T-cell (primary cell): ENCODE results near the gene NFRKB. TPM values are rescaled to one million over a fixed set of nuclear protein-coding genes. Genes with fewer than 3 reads are reported as not detected.
A peak's percentile ranks its signal among the peaks of the same experiment; 100 is the strongest.
"Not testable (repeated sequence)": the region's sequence is repeated elsewhere in the genome, so short reads cannot be mapped to it uniquely, and the experiment has no call there.

Experiments
- ATAC-seq, 4 experiments: fragments of 200-7000 bp in 3 of 4; fragments of 150-1000 bp in 1 of 4; cut with Tn5 transposase; replicated peaks in 1 of 4; 1 replicate in 3 of 4; 2 replicates in 1 of 4; pipeline ENCODE4 v1.10.0; 2021; ENCODE audit warnings: moderate library complexity in 3 of 4, mild to moderate bottlenecking in 2 of 4, moderate number of reproducible peaks in 1 of 4
- CTCF ChIA-PET, 2 donors: fragments of 300-600 bp; sonication (Branson Sonifier 250); formaldehyde crosslinking; loops; one replicate each; lab custom pipeline; 2022; ENCODE audit warnings: antibody characterized with exemption in 2 of 2; lab: Charles Lee
- POLR2A ChIA-PET, 2 donors: fragments of 300-600 bp; sonication (Branson Sonifier 250); formaldehyde crosslinking; loops; one replicate each; lab custom pipeline; 2022; ENCODE audit warnings: antibody characterized with exemption in 2 of 2; lab: Charles Lee
- DNase-seq, 35 experiments: peaks; one replicate each; pipeline versions ENCODE4 v3.0.0 to v3.0.0-alpha.2; 2013 to 2023
- H3K27ac ChIP-seq: one replicate; pipeline ENCODE4 v1.5.1; 2013; ENCODE audit warnings: low read length
- H3K27me3 ChIP-seq, 2 experiments: replicated peaks in 1 of 2; 1 replicate in 1 of 2; 2 replicates in 1 of 2; pipeline versions ENCODE4 v1.6.1 to v1.7.0; 2013; ENCODE audit warnings: low read length in 1 of 2, mixed read lengths in 1 of 2; ENCODE audit not compliant: control insufficient read depth in 2 of 2, insufficient read depth in 2 of 2; ENCODE audit errors: extremely low read depth in 1 of 2
- H3K36me3 ChIP-seq, 2 donors: 1 replicate in 1 of 2; 2 replicates in 1 of 2; pipeline versions ENCODE4 v1.6.1 to v1.7.0; 2013; ENCODE audit warnings: low read length in 1 of 2; ENCODE audit not compliant: control insufficient read depth in 2 of 2, insufficient read depth in 1 of 2; ENCODE audit errors: extremely low read depth in 1 of 2
- H3K4me1 ChIP-seq, 2 experiments: 1 replicate in 1 of 2; 2 replicates in 1 of 2; pipeline versions ENCODE4 v1.6.1 to v1.7.0; 2013; ENCODE audit warnings: low read length in 2 of 2, mixed read lengths in 1 of 2; ENCODE audit not compliant: insufficient read depth in 2 of 2, control insufficient read depth in 1 of 2; ENCODE audit errors: extremely low read depth in 1 of 2
- H3K4me3 ChIP-seq, 2 donors: 1 replicate in 1 of 2; 2 replicates in 1 of 2; pipeline versions ENCODE4 v1.5.1 to v1.7.0; 2013; ENCODE audit warnings: mild to moderate bottlenecking in 2 of 2, low read length in 1 of 2, moderate library complexity in 1 of 2; ENCODE audit not compliant: control insufficient read depth in 1 of 2; ENCODE audit errors: extremely low read depth in 1 of 2
- H3K9me3 ChIP-seq: 2 replicates; pipeline ENCODE4 v1.7.0; 2013
- H3K27ac Mint-ChIP-seq, 2 donors: one replicate each; pipeline ENCODE4 v1.8.0; 2020 to 2021; ENCODE audit warnings: mild to moderate bottlenecking in 2 of 2, mixed read lengths in 2 of 2
- H3K27me3 Mint-ChIP-seq, 2 donors: one replicate each; pipeline ENCODE4 v1.8.0; 2021 to 2022; ENCODE audit warnings: mixed read lengths in 2 of 2
- H3K36me3 Mint-ChIP-seq: one replicate; pipeline ENCODE4 v1.8.0; 2021; ENCODE audit warnings: mixed read lengths
- H3K4me1 Mint-ChIP-seq, 3 donors: one replicate each; pipeline ENCODE4 v1.8.0; 2020 to 2022; ENCODE audit warnings: mixed read lengths in 3 of 3, mild to moderate bottlenecking in 1 of 3
- H3K4me3 Mint-ChIP-seq, 3 donors: one replicate each; pipeline ENCODE4 v1.8.0; 2020 to 2022; ENCODE audit warnings: mild to moderate bottlenecking in 3 of 3, mixed read lengths in 3 of 3, moderate library complexity in 3 of 3
- H3K9me3 Mint-ChIP-seq, 3 donors: one replicate each; pipeline ENCODE4 v1.8.0; 2020 to 2022; ENCODE audit warnings: mixed read lengths in 3 of 3
- WGBS: methylation state at CpG from one replicate; pipeline ENCODE4 v1.1.5; 2013; ENCODE audit warnings: missing lambda C conversion rate; ENCODE audit not compliant: insufficient coverage; 5-methylcytosine and 5-hydroxymethylcytosine counted together
- total RNA-seq, 35 experiments: library from RNA in 6 of 35; stranded (reverse) in 6 of 35; fragments of 120-200 nt in 1 of 35; gene quantifications; one replicate each; pipeline versions ENCODE4 v1.2.1 to v1.2.4 and lab custom pipeline; 2013 to 2026

Gene NFRKB
- total RNA-seq, 5 donors from 2014 or later (not counting 1 experiment from before 2014, with no cell fraction given), result 49.7 to 83.9 (median 65.9) TPM

GRCh38 chr11:129853518-129854231 lies 41.7 kb downstream of the NFRKB start:
- peak; percentile 87 to 94 (median 88) for ATAC-seq
- ChIA-PET POLR2A (interaction anchor here (0.6 to 0.7 kb wide), 2 partner anchors 8 to 1160 kb away, joined by 4 to 5 read pairs; no protein-coding TSS in a partner anchor), CTCF (interaction anchor here in 1 of 2 donors (1.1 to 1.2 kb wide), 2 partner anchors 39 to 86 kb away, joined by 3 to 4 read pairs; partner anchors contain the start of gene TMEM45B)
- peaks cover 42% of the 10 kb centered on the region for H3K36me3 Mint-ChIP-seq
- H3K9me3 ChIP-seq, result no peaks in the 10 kb centered on the region
- H3K36me3 ChIP-seq, result no peaks in the 10 kb centered on the region
- peak overlapping the region; percentile 99 to 100 for H3K27ac Mint-ChIP-seq
- H3K27me3 ChIP-seq, result no peaks in the 10 kb centered on the region
- WGBS, result 10% methylated on average over 10 of the region's 10 CpGs
- no peaks in the 10 kb centered on the region for H3K9me3 Mint-ChIP-seq
- H3K4me1 ChIP-seq, result peaks cover 11 to 24% of the 10 kb centered on the region in 2 experiments
- H3K27me3 Mint-ChIP-seq, result no peaks in the 10 kb centered on the region
- peak; percentile 68 to 95 (median 87) for DNase-seq
- peak overlapping the region; percentile 64 to 71 (median 66) for H3K4me3 Mint-ChIP-seq
- H3K4me3 ChIP-seq, result peak overlapping the region in 1 of 2 donors; percentile 6
- H3K4me1 Mint-ChIP-seq, result peaks cover 39 to 62% (median 51%) of the 10 kb centered on the region in 3 donors
- peak overlapping the region; percentile 92 for H3K27ac ChIP-seq

DNA sequence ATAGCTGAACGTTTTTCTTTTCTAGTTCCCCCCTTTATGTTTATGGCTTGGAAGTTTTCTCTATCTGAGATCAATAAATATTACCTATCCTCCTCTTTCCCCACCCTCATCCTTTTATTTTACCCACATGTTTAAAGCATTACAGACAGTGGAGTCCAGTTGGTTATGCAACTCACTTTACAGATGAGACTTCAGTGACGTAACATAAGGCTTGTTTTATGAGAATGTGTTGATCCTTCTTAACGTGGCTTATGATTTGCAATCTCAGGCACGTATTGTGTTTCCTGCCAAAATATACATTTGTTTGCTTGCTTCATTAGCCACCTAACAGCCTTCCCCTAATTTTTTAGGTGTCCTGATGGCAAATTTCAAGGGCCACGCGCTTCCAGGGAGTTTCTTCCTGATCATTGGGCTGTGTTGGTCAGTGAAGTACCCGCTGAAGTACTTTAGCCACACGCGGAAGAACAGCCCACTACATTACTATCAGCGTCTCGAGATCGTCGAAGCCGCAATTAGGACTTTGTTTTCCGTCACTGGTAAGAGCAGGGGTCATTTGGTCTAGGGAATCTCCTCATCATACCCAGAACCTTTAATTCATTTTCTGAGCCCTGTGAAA lies 43.1 kb downstream of the NFRKB start:
- H3K27ac Mint-ChIP-seq, result peak overlapping the region; percentile 99 to 100
- ChIA-PET POLR2A (interaction anchor here in 1 of 2 donors (0.8 kb wide), 1 partner anchor 218 kb away, joined by 4 read pairs; the partner anchor contains the start of gene APLP2), CTCF (no interaction called here)
- peak overlapping the region in 1 of 3 donors; percentile 66 for H3K4me3 Mint-ChIP-seq
- Histone ChIP-seq H3K4me1 (peaks cover 11 to 21% of the 10 kb centered on the region in 2 experiments), H3K27ac (peak overlapping the region; percentile 92), H3K9me3 (no peaks in the 10 kb centered on the region), H3K4me3 (no peak overlapping the region), H3K27me3 (no peaks in the 10 kb centered on the region), H3K36me3 (no peaks in the 10 kb centered on the region)
- WGBS, result no CpG with 5 or more reads among the region's 15 CpGs
- H3K4me1 Mint-ChIP-seq, result peaks cover 35 to 51% (median 40%) of the 10 kb centered on the region in 3 donors
- ATAC-seq (no peak), DNase-seq (no peak)
- no peaks in the 10 kb centered on the region for H3K9me3 Mint-ChIP-seq
- peaks cover 32% of the 10 kb centered on the region for H3K36me3 Mint-ChIP-seq
- H3K27me3 Mint-ChIP-seq, result no peaks in the 10 kb centered on the region

- ChIA-PET POLR2A (interaction anchor here in 1 of 2 donors (0.6 kb wide), 1 partner anchor 9 kb away, joined by 3 read pairs; no protein-coding TSS in a partner anchor), CTCF (interaction anchor here in 1 of 2 donors (0.7 kb wide), 1 partner anchor 24 kb away, joined by 3 read pairs; no protein-coding TSS in a partner anchor)
- H3K27me3 Mint-ChIP-seq, result no peaks in the 10 kb centered on the region
- DNase-seq (no peak), ATAC-seq (no peak)
- H3K4me1 ChIP-seq, result peaks cover 11 to 18% of the 10 kb centered on the region in 2 experiments
- WGBS, result 98% methylated on average over 10 of the region's 15 CpGs
- H3K27ac Mint-ChIP-seq, result peak overlapping the region in 1 of 2 donors; percentile 52
- no peak overlapping the region for H3K4me3 Mint-ChIP-seq
- H3K36me3 ChIP-seq, result no peaks in the 10 kb centered on the region
- no peaks in the 10 kb centered on the region for H3K9me3 Mint-ChIP-seq
- no peak overlapping the region for H3K27ac ChIP-seq
- H3K4me3 ChIP-seq, result no peak overlapping the region
- peaks cover 44 to 57% (median 52%) of the 10 kb centered on the region in 3 donors for H3K4me1 Mint-ChIP-seq
- no peaks in the 10 kb centered on the region for H3K27me3 ChIP-seq
- H3K9me3 ChIP-seq, result no peaks in the 10 kb centered on the region
- peaks cover 14% of the 10 kb centered on the region for H3K36me3 Mint-ChIP-seq
These were observed 45.8 kb downstream of the NFRKB start for GRCh38 chr11:129849447-129850130.

- not testable (repeated sequence) for H3K4me3 ChIP-seq, H3K4me3 Mint-ChIP-seq, H3K27me3 Mint-ChIP-seq, ATAC-seq, H3K27ac Mint-ChIP-seq, H3K9me3 Mint-ChIP-seq, H3K4me1 ChIP-seq, H3K27ac ChIP-seq, DNase-seq, H3K36me3 ChIP-seq, H3K36me3 Mint-ChIP-seq, H3K27me3 ChIP-seq, H3K9me3 ChIP-seq
- ChIA-PET POLR2A (interaction anchor here in 1 of 2 donors (0.6 kb wide), 1 partner anchor 33 kb away, joined by 5 read pairs; no protein-coding TSS in a partner anchor), CTCF (interaction anchor here in 1 of 2 donors (0.9 kb wide), 1 partner anchor 47 kb away, joined by 3 read pairs; no protein-coding TSS in a partner anchor)
- peaks cover 30 to 51% (median 38%) of the 10 kb centered on the region in 3 donors for H3K4me1 Mint-ChIP-seq
- no CpG with 5 or more reads among the region's 3 CpGs for WGBS
These were observed 48.0 kb downstream of the NFRKB start for GRCh38 chr11:129847361-129847760.

DNA sequence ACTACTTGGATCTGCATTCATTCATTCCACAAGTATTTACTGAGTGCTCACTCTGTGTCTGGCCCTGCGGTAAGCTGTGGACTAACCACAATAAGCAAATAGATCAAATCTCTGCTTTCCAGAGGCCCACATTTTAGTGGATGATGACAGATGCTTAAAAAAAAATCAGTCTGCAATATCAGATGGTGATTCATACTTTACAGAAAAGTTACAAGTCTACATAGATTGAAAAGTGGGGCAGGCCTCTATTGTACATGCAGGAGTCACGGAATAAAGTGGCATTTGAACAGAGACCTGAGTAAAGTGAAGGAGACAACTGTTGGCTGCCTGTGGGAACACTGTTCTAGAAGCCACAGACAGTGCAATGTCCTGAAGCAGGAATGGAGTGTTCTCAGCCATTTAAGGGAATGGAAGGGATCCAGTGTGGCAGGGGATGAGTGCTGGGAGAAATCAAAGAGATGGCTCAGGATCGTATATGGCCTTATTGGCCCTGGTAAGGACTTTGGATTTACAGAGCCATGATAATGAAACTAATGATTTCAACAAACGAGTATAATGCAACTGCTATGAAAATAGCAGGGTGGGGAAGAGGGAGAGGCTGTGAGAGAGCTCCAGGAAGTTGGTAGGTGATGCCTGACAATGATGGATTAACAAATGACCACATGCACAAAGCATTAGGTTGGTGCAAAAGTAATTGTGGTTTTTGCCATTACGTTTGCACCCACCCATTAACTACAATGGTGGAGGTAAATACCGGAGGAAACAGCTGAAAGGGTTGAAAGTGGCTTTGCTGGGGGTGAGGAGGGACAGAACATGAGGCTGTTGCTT lies 48.7 kb downstream of the NFRKB start:
- Mint-ChIP-seq H3K27ac (peak overlapping the region; percentile 74 to 95), H3K36me3 (peaks cover 12% of the 10 kb centered on the region), H3K4me1 (peaks cover 34 to 51% (median 41%) of the 10 kb centered on the region in 3 donors), H3K4me3 (peak overlapping the region in 2 of 3 donors; percentile 22 to 57), H3K27me3 (no peaks in the 10 kb centered on the region), H3K9me3 (peaks cover 0 to 10% (median 8%) of the 10 kb centered on the region in 3 donors)
- 77% methylated on average over 3 of the region's 6 CpGs for WGBS
- peak; percentile 63 to 83 (median 80) for ATAC-seq
- H3K9me3 ChIP-seq, result no peaks in the 10 kb centered on the region
- H3K27me3 ChIP-seq, result no peaks in the 10 kb centered on the region
- H3K4me1 ChIP-seq, result peaks cover 0 to 5% of the 10 kb centered on the region in 2 experiments
- ChIA-PET POLR2A (interaction anchor here in 1 of 2 donors (0.6 kb wide), 2 partner anchors 33 to 67 kb away, joined by 3 to 5 read pairs; no protein-coding TSS in a partner anchor), CTCF (interaction anchor here in 1 of 2 donors (0.9 kb wide), 1 partner anchor 46 kb away, joined by 3 read pairs; no protein-coding TSS in a partner anchor)
- H3K27ac ChIP-seq, result no peak overlapping the region
- no peaks in the 10 kb centered on the region for H3K36me3 ChIP-seq
- DNase-seq, result peak in 2 of 35 experiments; percentile 13 to 37
- no peak overlapping the region for H3K4me3 ChIP-seq
